NCI-H748 (cell line): ENCODE measurements around the gene SHF.
A peak's percentile ranks its signal among the peaks of the same experiment; 100 is the strongest.

ENCODE experiments used
- DNase-seq: peaks from one replicate; lab custom pipeline; 2025; ENCODE audit not compliant: unreplicated experiment; lab: John Stamatoyannopoulos, UW

Gene SHF

GRCh38 chr15:45187894-45188830 lies at the start of gene SHF:
SHF (minus strand) TSS chr15:45187966; CDS start chr15:45187951, 15 bp downstream.
- DNase-seq = peak; percentile 89

- peak; percentile 84 for DNase-seq
Observed at GRCh38 chr15:45236806-45237205, 49.0 kb upstream of the SHF start.

GRCh38 chr15:45234562-45235235 lies 46.9 kb upstream of the SHF start:
- no peak for DNase-seq

- no peak for DNase-seq
Observed at GRCh38 chr15:45231864-45232562, 44.2 kb upstream of the SHF start.

- DNase-seq = no peak
Observed at GRCh38 chr15:45231132-45231531, 43.4 kb upstream of the SHF start.

GRCh38 chr15:45230245-45230965 lies 42.6 kb upstream of the SHF start:
- no peak for DNase-seq

GRCh38 chr15:45228931-45229330 lies 41.2 kb upstream of the SHF start:
- no peak for DNase-seq

GRCh38 chr15:45225506-45226273 lies 37.9 kb upstream of the SHF start:
- DNase-seq = no peak

GRCh38 chr15:45224621-45225217 lies 37.0 kb upstream of the SHF start:
- DNase-seq = no peak

- no peak for DNase-seq
Observed at GRCh38 chr15:45221967-45222366, 34.2 kb upstream of the SHF start.

GRCh38 chr15:45221053-45221599 lies 33.4 kb upstream of the SHF start:
- no peak for DNase-seq

- DNase-seq = no peak
Observed at GRCh38 chr15:45212493-45212892, 24.7 kb upstream of the SHF start.

- DNase-seq = peak; percentile 74
Observed at GRCh38 chr15:45205192-45205591, 17.4 kb upstream of the SHF start.

GRCh38 chr15:45203182-45203581 lies 15.4 kb upstream of the SHF start:
- DNase-seq = no peak

- no peak for DNase-seq
Observed at GRCh38 chr15:45201869-45202268, 14.1 kb upstream of the SHF start.

- DNase-seq = no peak
Observed at GRCh38 chr15:45201557-45201859, 13.7 kb upstream of the SHF start.

GRCh38 chr15:45200799-45201556 lies 13.2 kb upstream of the SHF start:
- DNase-seq = peak; percentile 81

- peak; percentile 91 for DNase-seq
Observed at GRCh38 chr15:45200001-45200798, 12.4 kb upstream of the SHF start.
